ENCODE data around the gene ZFHX2.

The ZFHX2 gene

DNA sequence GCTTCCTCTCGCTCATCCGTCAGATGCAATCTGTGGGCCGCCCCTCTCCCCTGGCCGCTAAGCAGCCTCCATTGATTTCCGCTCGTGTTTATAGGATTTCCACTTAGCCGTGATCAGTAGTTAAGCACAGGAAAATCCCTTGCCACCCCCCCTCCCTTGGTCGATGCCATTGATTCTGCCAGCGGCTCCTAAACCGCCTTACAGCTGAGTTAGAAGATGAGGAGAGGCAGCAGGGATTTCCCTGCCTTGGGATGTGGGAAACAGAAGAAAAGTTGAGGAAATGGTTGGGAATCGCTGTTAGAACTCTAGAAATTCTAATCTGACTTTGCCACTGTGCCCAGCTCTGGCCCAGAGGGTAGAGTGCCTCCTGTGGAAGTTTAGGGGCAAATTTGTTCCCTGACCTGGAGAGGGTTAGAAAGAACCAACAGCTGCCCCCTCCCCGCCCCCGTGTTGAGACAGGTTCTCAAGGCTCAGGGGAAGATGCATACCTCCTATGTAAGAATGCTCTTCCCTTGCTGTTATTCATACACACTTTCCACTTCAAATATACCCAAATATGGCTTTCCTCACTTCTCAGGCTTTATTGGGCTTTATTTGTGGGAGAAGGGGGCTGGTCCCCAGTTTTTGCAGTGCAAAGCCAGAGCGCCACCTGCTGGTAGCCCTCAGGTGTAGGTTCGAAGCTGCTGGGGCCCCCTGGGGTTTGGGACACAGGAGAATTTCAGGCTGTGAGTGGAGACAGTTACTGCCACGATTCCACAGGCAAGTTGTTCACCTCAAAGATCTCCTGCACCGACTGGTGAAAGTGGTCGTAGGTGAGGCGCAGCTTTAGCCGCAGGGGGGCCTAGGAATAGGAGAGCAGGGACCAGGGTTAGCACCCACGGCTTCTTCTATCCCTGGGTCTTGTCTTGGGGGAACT, 7.7 kb upstream of the ZFHX2 start:
- peak in 1 of 2 experiments; percentile 19 for DNase-seq

DNA sequence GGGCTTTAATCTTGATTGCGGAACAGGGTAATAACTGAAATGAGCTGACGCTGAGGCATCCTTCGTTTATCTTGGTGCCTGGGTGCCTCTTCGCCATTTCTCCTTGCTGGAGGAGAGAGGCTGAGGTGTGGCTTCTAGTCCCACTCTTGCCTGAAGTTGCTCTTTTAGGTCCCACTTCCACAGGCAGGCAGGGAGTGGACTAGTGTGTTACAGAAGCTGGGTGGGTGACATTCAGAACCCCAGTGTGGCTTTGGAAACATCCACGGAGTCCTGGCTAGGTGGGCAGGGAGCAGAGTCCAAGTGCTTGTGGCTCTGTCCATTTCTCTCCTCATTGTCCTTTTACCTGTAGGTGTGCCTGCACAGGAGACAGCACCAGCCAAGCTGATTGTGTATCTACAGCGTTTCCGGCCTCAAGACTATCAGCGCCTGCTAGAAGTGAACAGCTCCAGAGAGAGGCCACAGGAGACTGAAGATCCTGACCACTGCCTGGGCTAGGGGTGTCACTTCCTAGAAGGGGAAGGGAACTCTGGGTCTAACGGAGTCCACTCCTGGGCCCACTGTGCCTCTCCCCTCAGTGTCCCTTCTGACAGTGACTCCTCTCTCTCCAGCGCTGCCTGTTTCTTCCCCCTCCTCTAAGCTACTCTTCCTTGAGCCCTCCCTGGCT, 6.9 kb upstream of the ZFHX2 start:
- DNase-seq: no peak

DNA sequence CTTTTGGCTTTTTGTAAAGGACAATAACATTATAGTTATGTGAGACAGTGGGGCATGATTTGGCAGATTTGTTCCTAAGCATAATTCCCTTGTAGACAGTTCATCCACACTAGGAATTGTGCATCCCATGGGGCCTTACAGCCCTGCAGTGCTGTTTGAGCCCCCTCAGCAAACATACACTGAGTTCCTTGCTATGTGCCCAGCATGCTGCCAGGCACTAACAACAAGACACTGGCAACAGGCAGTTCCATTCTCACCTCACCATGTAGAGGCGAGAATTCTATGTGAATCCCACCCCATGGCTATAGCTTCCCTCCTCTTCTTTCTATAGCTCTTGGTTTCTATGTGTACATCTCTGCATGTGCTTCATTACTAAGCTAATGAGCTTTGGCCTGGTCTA, 6.4 kb upstream of the ZFHX2 start:
- DNase-seq: no peak

DNA sequence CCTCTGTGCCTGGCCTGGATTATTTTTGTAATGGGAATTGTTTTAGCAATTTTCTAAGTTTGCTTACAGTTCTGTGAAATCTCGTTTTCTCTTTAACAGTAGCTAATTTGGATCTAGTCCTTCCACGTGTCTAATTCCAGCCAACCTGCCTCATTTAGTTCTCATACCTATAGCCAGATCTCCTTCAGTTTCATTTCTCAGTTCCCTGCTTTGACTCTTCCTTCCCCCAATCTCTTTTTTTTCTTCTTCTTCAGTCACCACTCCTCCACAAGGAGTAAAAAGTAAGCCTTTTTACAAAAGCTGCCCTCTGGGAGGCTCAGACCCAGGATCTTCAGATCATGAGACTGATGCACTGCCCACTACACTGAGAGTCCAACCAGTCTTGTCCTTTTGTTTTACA, 6.0 kb upstream of the ZFHX2 start:
- no peak for DNase-seq

DNA sequence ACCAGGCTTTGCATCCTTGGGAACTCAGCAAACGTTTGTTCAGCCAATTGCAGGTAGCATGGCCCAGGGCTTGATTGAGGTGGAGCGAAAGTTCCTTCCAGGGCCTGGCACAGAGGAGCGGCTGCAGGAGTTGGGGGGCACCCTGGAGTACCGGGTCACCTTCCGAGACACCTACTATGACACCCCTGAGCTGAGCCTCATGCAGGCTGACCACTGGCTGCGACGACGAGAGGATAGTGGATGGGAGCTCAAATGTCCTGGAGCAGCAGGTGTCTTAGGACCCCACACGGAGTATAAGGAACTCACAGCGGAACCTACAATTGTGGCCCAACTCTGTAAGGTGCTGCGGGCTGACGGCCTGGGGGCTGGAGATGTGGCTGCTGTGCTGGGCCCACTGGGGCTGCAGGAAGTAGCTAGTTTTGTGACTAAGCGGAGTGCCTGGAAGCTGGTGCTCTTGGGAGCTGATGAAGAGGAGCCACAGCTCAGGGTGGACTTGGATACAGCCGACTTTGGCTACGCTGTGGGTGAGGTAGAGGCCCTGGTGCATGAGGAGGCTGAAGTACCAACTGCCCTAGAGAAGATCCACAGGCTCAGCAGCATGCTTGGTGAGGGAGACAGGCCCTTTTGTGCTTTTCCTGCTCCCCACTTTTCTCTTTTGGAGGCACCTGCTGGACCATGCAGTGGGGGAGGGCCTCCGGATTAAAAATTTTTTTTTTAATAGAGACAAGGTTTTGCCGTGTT, 5.3 kb upstream of the ZFHX2 start:
- no peak for DNase-seq

DNA sequence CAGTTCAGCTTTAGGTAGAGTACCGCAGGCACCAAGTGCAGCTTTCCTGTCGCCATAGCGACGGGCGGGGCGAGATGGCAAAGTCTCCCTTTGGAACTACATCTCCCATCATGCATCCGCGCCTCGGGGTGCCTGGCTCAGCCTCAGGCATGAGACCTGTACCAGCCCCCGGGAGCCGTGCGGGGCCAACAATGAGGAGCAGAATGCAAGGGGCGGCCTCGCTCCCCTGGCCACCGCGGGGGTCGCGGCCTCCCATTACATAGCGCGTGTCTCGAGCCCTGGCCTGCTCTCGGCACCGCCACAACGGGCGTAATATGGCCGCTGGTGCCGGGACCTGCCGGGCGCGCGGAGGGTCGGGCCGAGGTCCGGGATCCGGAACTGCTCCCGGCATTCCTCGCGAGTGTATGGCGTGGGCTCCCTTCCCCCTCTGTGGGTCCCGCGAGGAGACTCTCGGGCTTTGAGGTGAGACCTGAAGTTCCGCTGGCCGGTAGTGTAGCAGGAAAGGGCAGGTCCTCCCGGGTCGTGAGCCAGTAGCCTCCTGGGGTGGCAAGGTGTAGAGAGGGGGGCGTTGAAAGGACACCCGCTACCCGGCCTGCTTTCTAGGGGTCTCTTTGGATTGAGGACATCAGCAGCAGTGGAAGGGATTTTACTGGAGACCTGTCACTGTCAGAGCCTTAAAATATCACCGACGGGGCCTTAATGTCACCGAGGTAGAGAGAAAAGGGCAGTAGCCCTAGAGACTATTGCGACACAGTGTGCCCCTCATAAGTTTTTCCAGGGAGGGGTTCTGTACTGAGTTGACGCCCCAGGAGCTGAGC, 4.5 kb upstream of the ZFHX2 start, which contains the start of gene THTPA:
Gene THTPA (plus strand): TSS at position 390 of the 818 bp plus-strand sequence. CDS start 487 bp downstream, outside the sequence.
- peak in 1 of 2 experiments; percentile 70 for DNase-seq

DNA sequence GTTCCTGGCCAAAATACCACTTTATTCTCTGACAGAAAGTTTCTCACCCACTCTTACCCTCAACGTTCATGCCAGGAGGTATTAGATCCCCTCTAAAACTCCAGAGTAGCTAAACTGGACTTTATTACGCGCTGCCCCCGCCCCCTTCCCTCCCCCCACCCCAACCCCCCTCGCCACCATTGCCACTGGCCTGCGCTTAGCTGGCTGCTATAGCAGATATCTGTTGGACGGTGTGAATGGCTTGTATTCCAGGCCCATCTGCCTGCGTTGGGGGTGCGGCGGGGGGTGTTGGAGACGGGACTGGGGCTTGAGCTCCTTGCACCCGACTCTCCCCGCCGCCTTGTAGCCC, 3.9 kb upstream of the ZFHX2 start:
- DNase-seq: no peak

DNA sequence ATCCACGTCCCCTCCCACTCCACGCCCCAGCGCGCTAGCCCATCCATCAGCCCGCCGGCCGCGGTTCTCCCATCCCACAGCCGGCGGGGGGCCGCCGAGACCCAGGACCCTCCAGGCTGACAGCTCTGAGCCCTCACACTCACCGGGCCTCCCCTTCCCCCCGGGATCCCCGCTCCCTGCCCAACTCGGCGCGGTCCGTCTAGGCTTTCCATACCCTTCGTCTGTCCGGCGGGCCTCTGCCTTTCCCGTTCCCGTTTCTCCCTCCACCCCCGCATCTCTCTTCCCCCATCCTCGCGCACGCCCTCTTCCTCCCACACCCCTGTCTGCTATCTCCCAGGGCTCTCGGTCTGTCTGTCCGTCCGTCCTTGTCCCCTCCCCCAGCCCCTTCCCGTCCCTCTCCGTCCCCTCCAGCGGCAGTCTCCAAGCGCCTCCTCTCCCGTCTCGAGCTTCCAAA, 726 bp downstream of the ZFHX2 start:
- DNase-seq: no peak

DNA sequence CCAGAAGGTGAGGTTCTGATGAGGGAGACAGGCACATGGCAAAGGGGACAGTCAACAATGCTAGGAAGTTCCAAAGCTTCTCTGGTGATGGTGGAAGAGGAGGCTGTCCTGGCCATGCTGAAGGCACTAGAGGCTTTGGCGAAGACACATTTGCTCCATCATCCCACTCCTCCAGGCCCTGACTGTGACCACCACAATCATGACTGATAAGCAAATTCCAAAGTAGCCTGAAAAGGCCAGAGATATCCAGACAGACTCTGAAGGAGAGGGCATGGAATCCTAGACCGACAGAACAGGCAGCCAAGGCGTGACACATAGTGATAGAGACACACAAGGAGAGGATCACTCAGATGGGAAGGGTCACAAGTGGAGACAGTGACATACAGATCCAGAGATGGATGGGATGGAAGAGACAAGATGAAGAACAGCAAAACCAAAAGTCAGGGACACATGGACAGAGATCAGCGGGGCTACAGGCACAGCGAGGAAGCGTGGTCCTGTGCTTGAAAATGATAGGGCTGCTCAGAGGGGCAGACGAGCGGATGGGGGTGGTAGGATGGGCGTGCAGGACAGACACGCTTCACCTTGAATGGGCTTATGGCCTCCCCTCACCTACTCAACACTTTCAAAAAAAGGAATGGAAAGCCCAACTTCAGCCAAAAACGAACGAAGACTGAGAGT, 1.3 kb downstream of the ZFHX2 start:
- peak in 1 of 2 experiments; percentile 22 for DNase-seq

DNA sequence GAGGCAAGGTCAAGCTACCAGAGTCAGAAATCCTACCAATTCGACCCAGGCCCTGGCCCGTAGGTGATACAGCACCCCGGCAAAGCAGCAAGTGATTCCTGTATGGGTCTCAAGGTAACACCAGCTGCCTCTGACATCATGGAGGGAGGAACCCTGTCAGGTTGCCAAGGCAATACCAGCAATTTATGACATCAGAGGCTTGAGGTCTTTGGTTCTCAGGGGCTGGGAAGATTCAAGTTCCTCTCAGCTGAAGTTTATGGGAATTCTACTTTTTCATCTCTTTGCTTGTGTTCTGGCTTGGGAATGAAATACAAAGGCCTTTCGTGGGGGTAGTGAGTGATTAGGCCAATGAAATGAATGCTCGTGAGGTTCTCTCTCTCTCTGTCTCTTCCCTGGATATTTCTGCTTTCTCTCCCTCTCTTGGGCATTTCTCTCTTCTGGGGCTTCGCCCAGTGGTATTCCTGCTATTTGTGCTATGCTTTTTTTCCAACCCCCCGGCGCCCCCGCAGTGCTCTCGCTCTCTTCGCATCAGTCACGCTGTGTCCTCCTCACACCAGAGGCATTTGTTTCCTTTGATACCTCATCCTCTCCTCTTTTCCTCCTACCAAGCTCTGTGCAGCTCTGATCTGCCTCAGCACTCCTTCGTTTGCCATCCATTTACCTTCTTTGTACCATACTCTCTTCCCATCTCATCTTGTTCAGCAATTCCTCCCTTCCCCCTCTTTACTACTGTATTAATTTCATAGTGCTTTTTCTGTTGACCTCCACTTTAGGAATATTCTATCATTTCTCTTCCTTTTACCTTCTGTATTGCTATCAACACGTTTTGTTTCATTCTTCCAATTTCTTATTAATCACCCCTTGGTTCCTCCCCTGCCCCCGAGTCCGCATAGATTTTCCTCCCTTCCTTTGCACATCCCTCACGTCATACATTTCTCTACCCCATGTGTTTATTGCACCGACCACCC, 2.9 kb downstream of the ZFHX2 start:
- no peak for DNase-seq

DNA sequence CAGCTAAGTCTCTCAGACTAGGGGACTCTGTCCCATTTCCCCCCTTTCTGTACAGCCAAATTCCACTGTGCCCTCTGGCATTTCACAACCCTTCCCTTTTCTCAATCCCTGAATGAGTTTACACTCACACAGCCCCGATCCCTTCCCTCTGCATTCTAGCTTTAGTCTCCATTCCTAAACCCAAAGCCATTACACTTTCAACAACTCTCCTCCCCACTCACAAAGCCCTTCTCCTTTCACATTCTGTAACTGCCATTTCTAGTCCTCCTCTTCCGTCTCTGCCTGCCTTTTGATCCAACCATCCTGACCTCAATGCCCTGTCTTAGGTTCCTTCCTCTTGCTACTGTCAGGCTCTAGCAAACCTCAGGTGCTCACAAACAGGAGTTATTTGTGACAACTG, 3.6 kb downstream of the ZFHX2 start:
- DNase-seq: no peak

DNA sequence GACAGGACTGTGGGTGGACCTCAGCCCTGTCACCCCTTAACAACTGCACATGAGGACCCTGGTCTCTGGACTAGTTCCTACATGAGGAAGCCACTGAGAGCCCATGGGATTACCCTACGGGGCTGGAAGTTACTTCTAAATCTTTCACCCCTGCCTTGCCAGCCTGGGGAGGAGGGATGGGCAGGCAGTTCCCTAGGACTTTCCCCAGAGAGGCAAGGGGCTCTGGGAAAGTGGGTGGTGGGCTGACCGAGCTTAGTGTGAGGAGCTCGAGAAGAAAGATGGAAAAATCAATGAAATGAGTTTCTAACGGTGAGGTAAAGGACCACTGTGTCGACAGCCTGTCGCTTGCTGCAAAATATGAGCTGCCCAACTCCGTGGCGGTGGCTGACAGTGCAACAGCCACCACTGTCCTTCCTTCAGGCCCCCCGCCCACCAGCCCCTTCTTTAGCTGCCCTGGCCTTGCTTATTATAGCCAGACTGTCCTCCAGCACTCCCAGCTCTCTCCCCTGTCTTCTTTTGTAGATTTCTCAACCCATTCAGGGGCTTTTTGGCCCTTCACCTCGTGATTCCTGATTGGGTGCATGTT, 5.0 kb downstream of the ZFHX2 start:
- DNase-seq: no peak

DNA sequence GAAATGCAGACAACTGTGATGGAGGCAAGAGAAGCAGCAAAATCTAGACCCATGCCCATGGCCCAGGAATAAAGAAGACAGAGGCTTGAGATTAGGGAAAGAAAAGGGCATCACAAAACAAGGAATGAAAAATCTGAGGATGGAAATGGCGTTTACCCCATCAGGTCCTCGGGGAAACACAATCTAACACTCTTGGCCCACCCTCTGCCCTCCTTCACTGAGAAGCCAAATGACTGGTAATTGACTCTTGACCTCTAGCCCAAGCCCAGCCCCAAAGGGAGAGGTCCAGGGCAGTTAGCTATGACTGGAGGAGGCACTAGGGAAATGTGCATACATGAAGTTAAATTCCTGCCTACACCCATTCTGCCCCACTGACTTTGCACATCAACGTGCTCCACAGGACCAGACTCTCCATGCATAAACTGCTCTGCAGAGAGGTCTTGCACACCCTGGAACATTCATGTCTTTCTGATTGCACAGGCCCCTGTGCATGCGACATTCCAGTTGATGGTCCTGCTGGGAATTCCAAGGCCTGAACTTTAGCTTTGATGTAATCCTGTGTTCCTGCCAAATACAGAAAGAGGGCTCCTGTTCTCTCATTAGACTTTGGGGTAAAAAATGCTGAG, 5.7 kb downstream of the ZFHX2 start:
- DNase-seq: no peak

DNA sequence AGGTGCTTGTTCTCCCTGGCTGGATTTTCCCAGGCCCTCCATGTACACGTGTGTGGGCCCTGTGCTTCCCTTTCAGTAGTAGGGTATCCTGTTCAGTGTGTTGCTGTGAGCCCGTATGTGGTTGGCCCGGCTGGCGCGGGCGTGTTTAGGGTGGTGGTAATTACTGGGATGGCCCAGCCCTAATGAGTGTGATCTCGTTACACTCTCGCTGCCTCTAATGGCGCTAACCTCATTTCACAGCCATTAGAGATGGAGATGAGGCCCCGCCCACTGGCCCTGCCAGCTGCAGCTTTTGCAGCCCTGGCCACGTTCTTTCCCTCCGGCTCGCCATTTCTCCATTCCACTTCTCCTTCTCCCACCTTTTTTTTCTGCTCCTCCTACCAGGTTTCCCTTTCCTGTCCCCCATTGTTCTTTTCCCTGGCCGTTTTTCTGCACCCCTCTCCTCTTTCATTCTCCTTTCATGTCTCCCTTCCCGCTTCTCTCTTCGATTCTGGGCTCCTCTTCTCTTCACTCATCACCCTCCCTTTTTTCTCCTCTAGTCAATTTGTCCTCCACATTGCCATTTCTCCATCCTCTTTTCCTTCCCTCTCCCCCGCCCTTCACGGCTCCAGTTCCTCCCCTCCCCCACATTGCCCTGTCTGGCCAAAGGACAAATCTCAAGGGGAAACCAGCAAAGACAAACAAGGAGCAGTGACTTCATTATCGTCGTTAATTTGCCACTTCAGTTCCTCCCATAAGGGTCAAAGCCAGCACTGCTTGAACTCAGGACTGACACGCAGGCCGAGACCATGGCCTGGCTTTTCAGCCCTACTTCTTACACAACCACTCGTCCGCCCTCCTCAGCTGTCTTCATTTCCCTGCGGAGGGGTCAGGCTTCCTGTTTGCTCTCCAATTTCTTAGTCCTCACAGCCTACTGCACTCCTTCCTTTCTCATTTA, 6.8 kb downstream of the ZFHX2 start:
- DNase-seq: no peak

DNA sequence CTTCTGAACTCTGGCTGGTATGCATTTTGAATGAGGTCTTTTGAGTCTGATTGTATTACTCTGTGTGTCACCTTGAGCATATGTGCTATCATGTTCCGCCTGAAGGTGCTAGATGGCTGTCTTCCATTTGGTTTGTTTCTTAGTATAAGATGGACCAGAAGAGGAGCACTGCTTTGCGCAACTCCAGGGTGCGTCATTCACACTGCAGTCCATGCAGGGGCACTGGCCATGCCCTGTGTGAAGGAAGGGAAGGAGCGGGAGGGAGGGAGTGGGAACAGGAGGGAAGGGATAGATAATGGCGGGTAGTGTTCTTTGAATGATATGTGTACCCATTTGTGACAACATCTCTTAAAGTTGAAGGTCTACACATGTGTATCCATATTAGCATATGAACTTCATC, 8.2 kb downstream of the ZFHX2 start:
- no peak for DNase-seq

DNA sequence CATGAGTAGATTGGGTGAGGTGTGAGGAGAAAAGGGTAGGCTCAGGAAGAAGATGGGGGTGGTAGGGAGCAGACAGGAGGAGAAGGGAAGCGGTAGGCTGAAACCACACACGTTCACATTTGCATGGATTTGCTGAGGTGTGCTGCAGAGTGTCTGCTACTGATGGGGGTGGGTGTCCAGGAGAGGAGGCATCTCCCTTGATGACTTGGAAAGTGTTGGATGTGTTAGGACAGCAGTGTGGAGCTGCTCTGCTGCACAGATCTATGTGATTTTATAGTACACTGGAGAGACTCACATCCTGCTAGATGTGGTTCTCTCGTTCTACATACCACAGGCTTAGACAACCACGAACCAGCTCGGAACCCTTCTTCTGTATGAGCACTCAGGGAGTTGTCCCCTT, 9.3 kb downstream of the ZFHX2 start:
- DNase-seq: no peak

DNA sequence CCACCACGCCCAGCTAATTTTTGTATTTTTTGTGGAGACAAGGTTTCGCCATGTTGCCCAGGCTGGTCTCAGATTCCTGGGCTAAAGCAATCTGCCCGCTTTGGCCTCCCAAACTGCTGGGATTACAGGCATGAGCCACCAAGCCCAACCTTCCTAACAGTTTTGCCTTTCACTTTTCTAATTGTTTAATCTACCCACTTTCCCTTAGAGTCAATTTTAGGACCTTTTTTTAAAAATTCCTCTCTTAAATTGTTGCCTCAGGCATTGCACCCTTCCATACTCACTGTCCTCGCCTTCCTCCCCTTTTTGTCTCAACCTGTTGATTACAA, 11.5 kb downstream of the ZFHX2 start:
- DNase-seq: no peak

DNA sequence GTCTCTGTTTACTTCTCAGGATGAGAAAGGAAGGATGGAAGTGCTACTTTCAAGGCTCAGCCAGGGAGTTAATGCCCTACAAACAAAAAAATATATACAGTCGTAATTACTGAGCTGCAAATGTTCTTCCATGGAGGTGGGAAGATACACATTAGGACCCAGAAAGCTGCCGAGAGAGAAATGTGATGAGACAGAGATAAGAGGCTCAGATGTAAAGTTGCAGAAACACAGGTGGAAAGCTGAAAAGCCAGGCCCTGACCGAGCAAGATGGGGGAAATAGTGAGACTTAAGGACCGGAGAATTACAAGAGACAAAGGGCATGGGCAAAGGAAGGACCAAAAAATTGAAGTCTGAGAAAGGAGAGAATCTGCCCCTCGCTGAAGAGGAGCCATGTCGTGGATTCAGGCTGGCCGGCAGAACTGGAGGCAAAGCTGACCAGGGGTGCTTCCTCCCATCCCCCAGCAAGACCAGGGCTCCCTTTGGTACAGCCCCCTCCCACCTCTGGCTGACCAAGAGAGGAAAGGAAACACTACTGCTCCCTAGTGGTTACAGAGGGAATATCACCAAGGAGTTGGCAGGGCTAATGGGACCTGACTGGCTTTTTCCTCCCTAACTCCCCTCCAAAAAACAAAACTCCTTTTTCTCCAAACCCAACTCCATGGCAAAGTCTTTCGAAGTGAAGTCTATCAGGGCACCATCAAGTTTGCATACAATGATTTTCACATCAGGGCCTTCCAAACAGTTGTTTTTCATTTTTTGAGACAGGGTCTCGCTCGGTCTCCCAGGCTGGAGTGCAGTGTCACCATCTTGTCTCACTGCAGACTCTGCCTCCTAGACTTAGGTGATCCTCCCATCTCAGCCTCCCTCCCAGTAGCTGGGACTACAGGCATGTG, 12.1 kb downstream of the ZFHX2 start:
- peak in 1 of 2 experiments; percentile 44 for DNase-seq
